Naive thymus-derived CD4-positive, alpha-beta T cell (primary cell): ENCODE data around the gene MPRIP. TPM values are rescaled to one million over a fixed set of nuclear protein-coding genes. Genes with fewer than 3 reads are reported as not detected.
A peak's percentile ranks its signal among the peaks of the same experiment; 100 is the strongest.

Source experiments
- ATAC-seq: fragments of 150-1000 bp; cut with Tn5 transposase; 2 replicates; pipeline ENCODE4 v1.10.0; 2021; ENCODE audit warnings: mild to moderate bottlenecking, moderate library complexity
- CTCF ChIA-PET: fragments of 350-600 bp; sonication (Branson Sonifier 250); formaldehyde crosslinking; loops from one replicate; lab custom pipeline; 2021; ENCODE audit warnings: antibody characterized with exemption; lab: Charles Lee
- POLR2A ChIA-PET: fragments of 350-600 bp; sonication (Branson Sonifier 250); formaldehyde crosslinking; loops from one replicate; lab custom pipeline; 2021; ENCODE audit warnings: antibody characterized with exemption, inconsistent platforms; lab: Charles Lee
- DNase-seq, 9 donors: peaks; one replicate each; pipeline versions ENCODE4 v3.0.0 to v3.0.0-alpha.2; 2020 to 2022; ENCODE audit warnings: mixed read lengths in 1 of 9
- H3K27ac ChIP-seq: one replicate; pipeline ENCODE4 v1.7.0; 2013; ENCODE audit warnings: mild to moderate bottlenecking, low read depth, low read length, moderate library complexity
- H3K27me3 ChIP-seq, 2 donors: one replicate each; pipeline ENCODE4 v1.7.0; 2013; ENCODE audit warnings: low read length in 2 of 2, mild to moderate bottlenecking in 2 of 2, moderate library complexity in 2 of 2; ENCODE audit not compliant: control insufficient read depth in 2 of 2, insufficient read depth in 2 of 2
- H3K36me3 ChIP-seq, 3 experiments: 1 replicate in 2 of 3; 2 replicates in 1 of 3; pipeline ENCODE4 v1.7.0; 2013; ENCODE audit warnings: low read length in 3 of 3, mild to moderate bottlenecking in 3 of 3, moderate library complexity in 1 of 3; ENCODE audit not compliant: insufficient read depth in 3 of 3, control insufficient read depth in 2 of 3
- H3K4me1 ChIP-seq, 2 donors: one replicate each; pipeline ENCODE4 v1.7.0; 2013; ENCODE audit warnings: low read length in 2 of 2, mild to moderate bottlenecking in 2 of 2, moderate library complexity in 1 of 2; ENCODE audit not compliant: control insufficient read depth in 2 of 2, insufficient read depth in 2 of 2
- H3K4me3 ChIP-seq: 2 replicates; pipeline ENCODE4 v1.7.0; 2013; ENCODE audit warnings: mild to moderate bottlenecking, low read length
- H3K9me3 ChIP-seq, 3 experiments: 1 replicate in 2 of 3; 2 replicates in 1 of 3; pipeline ENCODE4 v1.7.0; 2013; ENCODE audit warnings: low read length in 3 of 3; ENCODE audit not compliant: control insufficient read depth in 2 of 3
- H3K27ac Mint-ChIP-seq, 9 donors: one replicate each; pipeline ENCODE4 v1.8.0; 2020 to 2022; ENCODE audit warnings: mixed read lengths in 9 of 9, mild to moderate bottlenecking in 8 of 9, moderate library complexity in 5 of 9, inconsistent platforms in 2 of 9
- H3K27me3 Mint-ChIP-seq, 5 donors: one replicate each; pipeline ENCODE4 v1.8.0; 2021 to 2022; ENCODE audit warnings: mixed read lengths in 5 of 5, mild to moderate bottlenecking in 1 of 5
- H3K36me3 Mint-ChIP-seq, 5 donors: one replicate each; pipeline ENCODE4 v1.8.0; 2020 to 2022; ENCODE audit warnings: mixed read lengths in 5 of 5, mild to moderate bottlenecking in 3 of 5, inconsistent platforms in 1 of 5
- H3K4me1 Mint-ChIP-seq, 7 donors: one replicate each; pipeline ENCODE4 v1.8.0; 2020 to 2022; ENCODE audit warnings: mixed read lengths in 7 of 7, mild to moderate bottlenecking in 3 of 7, inconsistent platforms in 1 of 7
- H3K4me3 Mint-ChIP-seq, 10 donors: one replicate each; pipeline ENCODE4 v1.8.0; 2020 to 2022; ENCODE audit warnings: mild to moderate bottlenecking in 10 of 10, mixed read lengths in 10 of 10, moderate library complexity in 6 of 10, inconsistent platforms in 2 of 10
- H3K9me3 Mint-ChIP-seq, 11 donors: one replicate each; pipeline ENCODE4 v1.8.0; 2020 to 2022; ENCODE audit warnings: mixed read lengths in 11 of 11, mild to moderate bottlenecking in 4 of 11, inconsistent platforms in 1 of 11, moderate library complexity in 1 of 11
- intact Hi-C, 2 donors: fragments of 100-400 bp; cut with micrococcal nuclease; formaldehyde crosslinking; loops; one replicate each; pipeline ENCODE4 v1.15.1; 2023
- polyA plus RNA-seq, 2 donors: library from polyadenylated mRNA; unstranded; fragments of 300-500 nt; fragmentation: Illumina TruSeq; gene quantifications; one replicate each; pipeline ENCODE4 v1.2.3, GENCODE V29; 2021
- total RNA-seq, 6 experiments: library from RNA in 5 of 6; stranded (reverse) in 5 of 6; gene quantifications; 1 replicate in 5 of 6; 2 replicates in 1 of 6; pipeline ENCODE4 v1.2.3 and lab custom pipeline; 2021 to 2026

Gene MPRIP
- total and polyA plus RNA-seq, 7 experiments from 2014 or later, result 18.6 to 259 (median 196) TPM

GRCh38 chr17:17214646-17215436 lies 172.6 kb downstream of the MPRIP start:
- Histone ChIP-seq H3K4me1 (no peaks in the 10 kb centered on the region), H3K36me3 (peaks cover 0 to 65% (median 14%) of the 10 kb centered on the region in 3 experiments), H3K9me3 (no peaks in the 10 kb centered on the region), H3K27ac (no peak overlapping the region), H3K4me3 (no peak overlapping the region), H3K27me3 (no peaks in the 10 kb centered on the region)
- Mint-ChIP-seq H3K27ac (peak overlapping the region in 1 of 9 donors; percentile 58), H3K4me1 (peaks cover 0 to 2% (median 0%) of the 10 kb centered on the region in 7 donors), H3K36me3 (peaks cover 0 to 42% (median 10%) of the 10 kb centered on the region in 5 donors), H3K4me3 (no peak overlapping the region), H3K27me3 (no peaks in the 10 kb centered on the region), H3K9me3 (no peaks in the 10 kb centered on the region)
- intact Hi-C loops, result no loop called here
- CTCF ChIA-PET, result no interaction called here
- ATAC-seq (no peak), DNase-seq (no peak)
- POLR2A ChIA-PET, result interaction anchor here (0.6 kb wide), 2 partner anchors 8 to 15 kb away, joined by 4 to 5 read pairs; no protein-coding TSS in a partner anchor

DNA sequence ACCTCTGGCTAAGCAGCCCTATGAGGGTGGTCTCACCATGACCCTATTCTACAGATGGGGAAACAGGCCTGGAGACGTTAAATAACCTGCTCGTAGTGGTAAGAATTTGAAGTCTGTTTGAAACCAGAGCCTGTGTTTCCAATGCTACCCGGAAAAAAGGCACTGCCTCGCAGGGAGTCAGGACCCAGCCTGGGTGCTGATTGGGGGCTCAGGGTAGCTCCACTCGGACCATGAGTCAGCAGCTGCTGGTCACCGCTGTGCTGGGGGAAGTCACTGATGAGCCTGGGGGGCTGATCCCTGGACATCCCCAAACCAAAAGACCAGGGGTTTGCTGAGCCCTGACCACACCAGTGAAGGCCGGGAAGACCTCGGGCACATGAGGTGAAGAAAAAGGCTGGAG lies 173.3 kb downstream of the MPRIP start:
- Mint-ChIP-seq H3K9me3 (no peaks in the 10 kb centered on the region), H3K4me3 (no peak overlapping the region), H3K27ac (peak overlapping the region in 1 of 9 donors; percentile 32), H3K27me3 (no peaks in the 10 kb centered on the region), H3K4me1 (peaks cover 0 to 2% (median 0%) of the 10 kb centered on the region in 7 donors), H3K36me3 (peaks cover 0 to 42% (median 10%) of the 10 kb centered on the region in 5 donors)
- intact Hi-C loops, result no loop called here
- Histone ChIP-seq H3K27ac (no peak overlapping the region), H3K9me3 (no peaks in the 10 kb centered on the region), H3K4me3 (no peak overlapping the region), H3K27me3 (no peaks in the 10 kb centered on the region), H3K4me1 (no peaks in the 10 kb centered on the region), H3K36me3 (peaks cover 0 to 72% (median 21%) of the 10 kb centered on the region in 3 experiments)
- ATAC-seq (no peak), DNase-seq (no peak)
- CTCF ChIA-PET, result no interaction called here
- POLR2A ChIA-PET, result no interaction called here

DNA sequence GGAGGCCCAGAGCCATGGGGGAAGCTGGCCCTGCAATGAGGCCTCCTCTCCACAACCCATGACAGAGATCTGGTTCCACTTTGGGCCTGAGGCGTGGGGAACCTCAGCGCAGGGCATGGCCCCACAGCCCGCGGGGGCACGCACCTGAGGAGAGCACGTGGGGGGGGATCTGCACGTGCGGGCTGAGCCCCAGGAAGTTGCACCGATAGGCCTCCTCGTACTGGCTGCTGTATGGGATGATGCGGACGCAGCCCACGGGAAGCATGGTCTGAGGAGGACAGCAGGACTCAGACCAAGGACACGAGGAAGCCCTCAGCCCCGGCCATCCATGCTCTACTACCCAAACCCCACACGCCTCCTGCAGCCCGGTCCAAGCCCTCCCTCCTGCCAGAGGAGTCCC lies 174.0 kb downstream of the MPRIP start:
- Mint-ChIP-seq H3K4me3 (no peak overlapping the region), H3K36me3 (peaks cover 4 to 47% (median 10%) of the 10 kb centered on the region in 5 donors), H3K27me3 (no peaks in the 10 kb centered on the region), H3K27ac (peak overlapping the region in 1 of 9 donors; percentile 32), H3K4me1 (peaks cover 0 to 2% (median 0%) of the 10 kb centered on the region in 7 donors), H3K9me3 (no peaks in the 10 kb centered on the region)
- H3K4me3 ChIP-seq, result no peak overlapping the region
- no peaks in the 10 kb centered on the region for H3K4me1 ChIP-seq
- intact Hi-C loops, result no loop called here
- CTCF ChIA-PET, result no interaction called here
- no peak for ATAC-seq
- H3K9me3 ChIP-seq, result no peaks in the 10 kb centered on the region
- DNase-seq, result no peak
- H3K27me3 ChIP-seq, result no peaks in the 10 kb centered on the region
- POLR2A ChIA-PET, result no interaction called here
- no peak overlapping the region for H3K27ac ChIP-seq
- H3K36me3 ChIP-seq, result peaks cover 0 to 75% (median 21%) of the 10 kb centered on the region in 3 experiments

GRCh38 chr17:17216776-17217175 lies 174.5 kb downstream of the MPRIP start:
- H3K4me1 ChIP-seq, result no peaks in the 10 kb centered on the region
- DNase-seq, result no peak
- no peak overlapping the region for H3K27ac ChIP-seq
- no peak overlapping the region for H3K4me3 ChIP-seq
- no peak overlapping the region for H3K4me3 Mint-ChIP-seq
- ChIA-PET CTCF (no interaction called here), POLR2A (no interaction called here)
- H3K36me3 ChIP-seq, result peaks cover 0 to 80% (median 24%) of the 10 kb centered on the region in 3 experiments
- H3K4me1 Mint-ChIP-seq, result peaks cover 0 to 2% (median 0%) of the 10 kb centered on the region in 7 donors
- peaks cover 4 to 53% (median 10%) of the 10 kb centered on the region in 5 donors for H3K36me3 Mint-ChIP-seq
- H3K27me3 ChIP-seq, result no peaks in the 10 kb centered on the region
- no peaks in the 10 kb centered on the region for H3K9me3 ChIP-seq
- no peaks in the 10 kb centered on the region for H3K27me3 Mint-ChIP-seq
- H3K27ac Mint-ChIP-seq, result peak overlapping the region in 4 of 9 donors; percentile 13 to 53 (median 35)
- intact Hi-C loops, result no loop called here
- no peaks in the 10 kb centered on the region for H3K9me3 Mint-ChIP-seq
- ATAC-seq, result no peak

GRCh38 chr17:17217995-17218394 lies 175.7 kb downstream of the MPRIP start:
- H3K9me3 ChIP-seq, result no peaks in the 10 kb centered on the region
- POLR2A ChIA-PET, result no interaction called here
- no peak overlapping the region for H3K4me3 ChIP-seq
- no peaks in the 10 kb centered on the region for H3K4me1 ChIP-seq
- peaks cover 0 to 88% (median 33%) of the 10 kb centered on the region in 3 experiments for H3K36me3 ChIP-seq
- intact Hi-C loops, result no loop called here
- no peaks in the 10 kb centered on the region for H3K9me3 Mint-ChIP-seq
- peak overlapping the region in 4 of 9 donors; percentile 30 to 79 (median 60) for H3K27ac Mint-ChIP-seq
- peaks cover 0 to 2% (median 0%) of the 10 kb centered on the region in 7 donors for H3K4me1 Mint-ChIP-seq
- no peak for ATAC-seq
- DNase-seq, result no peak
- H3K36me3 Mint-ChIP-seq, result peaks cover 4 to 53% (median 10%) of the 10 kb centered on the region in 5 donors
- no peak overlapping the region for H3K27ac ChIP-seq
- no peaks in the 10 kb centered on the region for H3K27me3 ChIP-seq
- CTCF ChIA-PET, result no interaction called here
- no peaks in the 10 kb centered on the region for H3K27me3 Mint-ChIP-seq
- no peak overlapping the region for H3K4me3 Mint-ChIP-seq

DNA sequence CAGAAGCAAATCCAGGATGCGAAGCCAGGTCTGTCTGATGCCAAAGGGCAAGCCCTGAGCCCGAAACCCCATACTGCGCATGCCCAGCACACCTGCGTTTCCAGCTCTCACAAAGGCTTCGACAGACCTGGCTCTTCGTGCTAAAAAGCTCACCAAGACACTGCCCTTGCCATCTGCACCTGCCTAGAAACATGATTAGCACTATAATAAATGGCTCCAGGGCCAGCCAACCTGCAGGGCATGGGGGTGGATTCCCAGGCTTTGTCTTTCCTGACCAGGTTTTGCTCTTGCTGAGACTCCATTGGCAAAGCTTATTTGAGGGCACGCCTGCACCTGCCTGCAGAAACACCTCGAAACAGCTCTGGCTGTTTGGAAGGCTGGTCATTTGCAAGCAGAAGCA lies 178.3 kb downstream of the MPRIP start:
- CTCF ChIA-PET, result no interaction called here

More for the DNA sequence above, 178.3 kb downstream of the MPRIP start:
- intact Hi-C loops, result no loop called here
- Histone ChIP-seq H3K36me3 (peaks cover 6 to 95% (median 42%) of the 10 kb centered on the region in 3 experiments), H3K9me3 (no peaks in the 10 kb centered on the region), H3K27me3 (no peaks in the 10 kb centered on the region), H3K4me1 (no peaks in the 10 kb centered on the region), H3K4me3 (no peak overlapping the region), H3K27ac (no peak overlapping the region)
- H3K36me3 Mint-ChIP-seq, result peaks cover 12 to 56% (median 17%) of the 10 kb centered on the region in 5 donors
- H3K4me1 Mint-ChIP-seq, result peaks cover 0 to 6% (median 0%) of the 10 kb centered on the region in 7 donors
- POLR2A ChIA-PET, result interaction anchor here (1.4 kb wide), 1 partner anchor 56 kb away, joined by 6 read pairs; no protein-coding TSS in a partner anchor
- H3K9me3 Mint-ChIP-seq, result no peaks in the 10 kb centered on the region
- DNase-seq (no peak), ATAC-seq (no peak)
- no peak overlapping the region for H3K4me3 Mint-ChIP-seq
- no peaks in the 10 kb centered on the region for H3K27me3 Mint-ChIP-seq
- H3K27ac Mint-ChIP-seq, result peak overlapping the region in 2 of 9 donors; percentile 25 to 31
